NCI-H510A (cell line): ENCODE data around the gene FRAT2.
A peak's percentile ranks its signal among the peaks of the same experiment; 100 is the strongest.

ENCODE experiments used
- DNase-seq: peaks from one replicate; lab custom pipeline; 2025; lab: John Stamatoyannopoulos, UW

Gene FRAT2, protein sequence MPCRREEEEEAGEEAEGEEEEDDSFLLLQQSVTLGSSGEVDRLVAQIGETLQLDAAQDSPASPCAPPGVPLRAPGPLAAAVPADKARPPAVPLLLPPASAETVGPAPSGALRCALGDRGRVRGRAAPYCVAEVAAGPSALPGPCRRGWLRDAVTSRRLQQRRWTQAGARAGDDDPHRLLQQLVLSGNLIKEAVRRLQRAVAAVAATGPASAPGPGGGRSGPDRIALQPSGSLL

DNA sequence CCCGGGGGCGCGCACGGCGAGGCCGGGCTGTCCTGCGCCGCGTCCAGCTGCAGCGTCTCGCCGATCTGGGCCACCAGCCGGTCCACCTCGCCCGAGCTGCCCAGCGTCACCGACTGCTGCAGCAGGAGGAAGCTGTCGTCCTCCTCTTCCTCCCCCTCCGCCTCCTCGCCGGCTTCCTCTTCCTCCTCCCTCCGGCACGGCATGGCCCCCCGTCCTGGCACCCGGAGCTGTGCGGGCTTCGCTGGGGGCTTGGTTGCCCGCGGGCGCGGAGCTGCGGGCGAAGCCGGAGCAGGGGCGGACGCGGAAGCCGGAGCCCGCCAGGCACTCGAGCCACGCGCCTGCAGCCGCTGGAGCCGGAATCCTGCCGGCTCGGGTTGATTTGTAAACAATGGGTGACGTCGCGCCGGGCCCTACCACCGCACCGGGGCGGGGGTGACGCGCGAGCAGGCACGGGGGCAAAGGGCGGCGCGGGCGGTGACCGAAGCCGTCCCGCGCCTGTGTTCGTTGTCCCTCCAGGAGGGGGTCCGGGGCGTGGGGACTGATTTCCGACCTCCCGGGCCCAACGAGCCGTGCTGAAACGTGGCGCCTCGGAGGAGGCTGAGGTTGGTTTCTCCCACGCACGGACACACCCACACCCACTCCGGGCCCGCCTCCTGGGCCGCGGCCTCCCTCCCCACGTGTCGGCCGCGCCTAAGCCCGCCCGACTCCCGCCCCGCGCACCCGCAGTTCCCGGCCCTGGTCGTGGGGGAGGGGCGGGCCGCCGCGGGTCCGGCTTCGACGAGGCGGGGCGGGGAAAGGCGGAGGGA lies at the start of gene FRAT2:
FRAT2 (minus strand) TSS at position 360 of the 806 bp plus-strand sequence; CDS start at position 203, 157 bp downstream.
- DNase-seq = peak; percentile 75

GRCh38 chr10:97384156-97384555 lies 49.6 kb upstream of the FRAT2 start:
- DNase-seq = no peak

DNA sequence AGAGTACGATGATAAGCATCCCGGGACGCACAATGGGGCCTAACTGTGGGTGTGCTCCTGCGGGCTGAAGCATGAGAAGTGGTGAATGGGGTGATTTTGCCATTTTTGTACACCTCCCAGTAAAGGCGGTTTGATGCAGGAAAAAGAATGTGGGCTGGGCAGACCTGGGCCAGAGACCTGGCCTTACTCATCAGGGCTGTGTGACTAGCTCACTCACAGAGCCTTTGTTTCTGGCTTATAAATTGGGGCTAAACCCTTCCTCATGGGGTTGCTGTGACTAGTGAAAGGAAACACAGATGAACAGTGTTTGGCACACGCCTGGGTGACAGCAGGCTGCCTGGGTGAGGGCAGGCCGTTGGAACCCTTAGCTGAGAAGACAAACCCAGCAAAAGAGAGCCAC lies 48.6 kb upstream of the FRAT2 start:
- no peak for DNase-seq

DNA sequence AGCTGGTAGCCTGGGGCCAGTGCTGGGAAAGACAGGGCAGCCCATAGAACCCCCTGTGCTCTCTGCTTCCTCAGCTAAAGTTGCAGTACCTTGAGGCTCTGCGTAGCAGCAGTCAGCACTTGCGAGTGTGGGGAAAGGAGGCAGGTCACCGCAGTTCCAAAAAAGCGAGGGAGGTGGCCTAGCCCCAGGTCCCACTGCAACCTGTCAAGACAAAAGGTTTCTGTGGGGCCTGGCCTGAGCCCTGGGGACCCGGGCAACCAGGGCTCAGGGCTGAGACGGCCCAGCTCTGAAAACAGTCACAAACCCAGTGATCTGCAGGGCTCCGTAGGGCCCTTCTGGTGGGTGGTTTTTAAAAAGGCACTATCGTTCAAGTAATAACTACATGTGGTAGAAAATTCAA lies 47.1 kb upstream of the FRAT2 start:
- no peak for DNase-seq

DNA sequence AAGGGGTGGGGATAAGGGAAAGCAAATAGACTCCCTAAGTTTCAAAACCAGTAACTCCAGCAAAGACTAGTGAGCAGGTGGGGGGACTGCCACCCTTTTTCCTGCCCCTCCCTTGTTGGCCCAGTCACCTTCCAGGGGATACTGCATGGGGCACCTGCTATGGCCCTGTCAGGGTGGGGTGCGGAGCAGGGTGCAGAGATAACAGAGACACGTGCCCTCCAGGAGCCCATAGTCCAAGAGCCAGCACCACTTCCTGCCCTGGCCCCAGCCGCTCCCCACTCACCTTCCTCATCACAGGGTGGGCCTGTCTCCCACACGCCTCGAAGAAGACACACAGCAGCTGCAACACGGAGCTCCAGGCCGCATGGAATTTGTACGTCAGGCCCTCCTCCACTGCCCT lies 46.0 kb upstream of the FRAT2 start:
- DNase-seq = no peak

DNA sequence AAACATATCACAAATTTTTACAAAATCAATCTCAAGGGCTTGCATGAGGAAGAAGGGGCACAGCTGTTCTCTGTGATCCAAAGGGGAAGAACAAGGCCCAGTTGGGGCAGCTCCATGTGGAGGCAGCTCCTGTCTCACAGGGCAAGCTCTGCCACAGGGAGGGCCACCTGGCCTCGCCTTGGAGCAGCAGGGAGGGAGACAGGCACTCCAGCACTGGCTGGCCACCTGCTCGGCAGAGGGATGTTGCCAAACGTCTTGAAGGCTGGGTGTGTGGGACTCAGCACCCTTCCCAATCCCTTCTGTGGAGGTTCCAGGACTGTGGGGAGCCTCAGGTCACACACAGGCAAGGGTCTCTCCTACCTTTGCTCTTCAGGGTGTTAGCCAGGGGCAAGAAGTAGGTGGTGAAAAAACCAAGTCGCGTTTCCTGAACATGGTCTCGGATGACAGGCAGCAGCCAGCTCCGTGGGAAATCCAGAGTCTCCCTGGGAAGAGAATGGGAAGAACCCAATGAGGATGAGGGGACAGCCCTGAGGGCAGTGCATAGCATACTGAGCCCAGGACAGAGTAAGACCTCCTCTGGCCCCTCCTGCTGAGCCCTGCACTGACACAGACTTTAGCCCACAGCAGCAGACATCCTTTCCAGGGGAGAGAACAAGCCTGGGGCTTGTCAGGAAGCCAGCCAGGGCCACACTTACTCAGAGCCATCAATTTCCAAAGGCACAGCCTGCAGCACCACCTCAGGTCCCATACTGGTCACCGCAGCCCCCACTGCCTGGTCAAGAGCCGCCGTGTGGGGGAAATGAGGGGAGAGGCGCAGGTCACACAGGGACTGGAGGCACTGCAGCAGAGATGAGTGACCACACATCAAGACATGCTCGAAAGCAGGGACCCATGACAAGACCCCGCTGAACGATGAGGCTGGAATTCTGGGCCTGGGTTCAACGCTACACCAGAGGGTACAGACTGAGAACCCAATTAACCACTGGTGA lies 44.7 kb upstream of the FRAT2 start:
- no peak for DNase-seq

- DNase-seq = no peak
Observed at GRCh38 chr10:97376413-97376812, 41.9 kb upstream of the FRAT2 start.

- no peak for DNase-seq
Observed at GRCh38 chr10:97373456-97373855, 38.9 kb upstream of the FRAT2 start.

DNA sequence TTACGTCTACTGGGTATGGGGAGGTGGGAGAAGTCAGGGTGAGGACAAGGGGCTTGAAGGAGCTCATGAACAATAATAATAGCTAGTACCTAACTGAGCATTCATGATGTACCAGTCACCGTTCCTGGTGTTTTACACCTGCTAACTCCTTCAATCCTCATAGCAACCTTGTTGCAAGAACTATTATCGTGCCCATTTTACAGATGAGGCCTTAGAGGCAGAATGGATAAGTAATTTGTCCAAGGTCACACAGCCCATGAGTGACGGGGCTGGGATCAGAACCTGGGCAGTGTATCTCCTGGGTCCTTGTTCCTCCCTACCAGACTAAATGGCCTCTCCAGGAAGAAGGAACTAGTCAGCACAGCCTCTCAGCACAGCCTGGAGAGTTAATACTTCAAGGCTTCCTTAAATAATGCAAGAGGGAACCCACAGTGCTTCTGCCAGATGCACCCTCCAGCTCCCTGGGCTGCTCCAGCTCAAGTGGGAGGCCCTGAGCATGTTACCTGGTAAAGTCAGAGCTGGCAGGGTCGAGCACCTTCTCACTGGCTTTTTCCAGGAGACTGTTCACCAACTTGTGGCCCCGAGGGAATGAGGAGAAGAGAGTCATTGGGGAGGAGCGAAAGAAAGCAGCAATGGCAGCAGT lies 37.8 kb upstream of the FRAT2 start:
- no peak for DNase-seq

- DNase-seq = no peak
Observed at GRCh38 chr10:97371696-97372095, 37.2 kb upstream of the FRAT2 start.

- no peak for DNase-seq
Observed at GRCh38 chr10:97367126-97367649, 32.7 kb upstream of the FRAT2 start.

- no peak for DNase-seq
Observed at GRCh38 chr10:97366572-97366971, 32.0 kb upstream of the FRAT2 start.

- DNase-seq = no peak
Observed at GRCh38 chr10:97365761-97366351, 31.3 kb upstream of the FRAT2 start.

GRCh38 chr10:97363071-97363470 lies 28.5 kb upstream of the FRAT2 start:
- peak; percentile 4 for DNase-seq

DNA sequence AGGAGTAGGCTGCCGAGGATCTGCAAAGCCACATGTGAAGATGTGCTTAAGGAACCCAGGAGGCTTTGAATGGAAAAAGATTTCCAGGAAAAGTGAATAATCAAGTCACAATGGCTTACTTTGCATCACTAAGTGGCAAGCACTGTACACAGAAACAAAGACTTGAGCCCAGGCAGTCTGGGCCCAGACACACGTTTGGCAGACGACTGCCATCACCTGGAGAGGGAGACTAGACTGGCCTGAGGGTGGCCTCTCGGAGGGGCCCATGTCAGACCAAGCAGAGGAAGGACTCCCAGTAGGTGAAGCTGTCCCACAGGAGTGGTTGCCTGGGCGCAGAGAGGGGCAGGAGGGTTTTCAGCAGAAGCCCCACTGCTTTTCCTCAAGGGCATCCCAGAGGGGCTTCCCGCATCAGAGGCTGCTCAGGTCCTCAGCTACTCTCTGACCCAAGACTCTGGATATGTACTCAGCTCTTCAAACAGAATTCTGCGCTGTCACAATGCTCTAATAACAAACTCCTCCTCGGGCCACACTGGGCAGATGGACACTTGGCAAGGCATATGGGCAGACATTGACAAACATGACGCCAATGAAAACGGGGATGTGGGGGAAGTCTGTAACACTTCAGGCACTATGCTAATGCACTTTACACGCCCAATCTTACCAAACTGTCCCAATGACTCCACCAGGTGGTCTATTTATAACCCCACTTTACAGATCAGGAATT lies 27.9 kb upstream of the FRAT2 start:
- no peak for DNase-seq

GRCh38 chr10:97361537-97361901 lies 27.0 kb upstream of the FRAT2 start:
- DNase-seq = no peak

DNA sequence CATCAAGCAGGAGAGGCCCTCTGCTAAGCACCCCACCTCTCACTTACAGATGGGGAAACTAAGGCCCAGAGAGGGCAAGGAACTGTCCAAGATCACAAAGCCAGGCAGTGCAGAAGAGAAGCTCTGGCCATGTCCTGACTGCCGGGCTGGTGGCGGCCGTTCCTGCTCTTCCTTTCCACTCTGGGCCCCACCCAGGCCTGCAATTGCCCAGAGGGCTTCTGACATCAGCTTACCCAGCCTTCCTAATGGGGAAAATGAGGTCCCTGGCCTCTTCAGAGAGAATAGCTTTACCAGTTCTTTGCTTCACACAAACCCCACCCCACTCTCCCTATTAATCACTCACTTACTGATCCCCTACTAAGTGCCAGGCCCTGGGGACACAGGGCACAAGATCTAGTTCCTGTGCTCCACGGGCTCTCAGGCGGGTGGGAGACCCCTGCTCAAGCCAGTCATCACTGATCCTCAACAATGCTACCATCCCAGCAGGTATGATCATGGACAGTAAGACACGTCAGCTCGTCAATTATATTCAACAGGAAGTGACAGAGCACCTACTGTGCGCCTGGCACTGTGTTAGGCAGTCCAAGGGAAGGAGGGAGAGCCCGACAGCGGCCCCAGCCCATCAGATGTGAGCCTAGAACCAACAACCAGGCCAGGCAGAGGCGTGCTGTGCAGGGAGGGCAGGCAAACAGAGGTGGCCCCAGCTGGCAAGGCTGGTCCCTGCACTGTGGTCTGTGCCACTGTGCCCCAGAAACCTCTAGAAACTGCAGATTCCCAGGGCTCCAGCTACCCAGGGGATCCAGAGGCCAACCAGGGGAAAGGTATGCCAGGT lies 26.4 kb upstream of the FRAT2 start:
- DNase-seq = no peak

DNA sequence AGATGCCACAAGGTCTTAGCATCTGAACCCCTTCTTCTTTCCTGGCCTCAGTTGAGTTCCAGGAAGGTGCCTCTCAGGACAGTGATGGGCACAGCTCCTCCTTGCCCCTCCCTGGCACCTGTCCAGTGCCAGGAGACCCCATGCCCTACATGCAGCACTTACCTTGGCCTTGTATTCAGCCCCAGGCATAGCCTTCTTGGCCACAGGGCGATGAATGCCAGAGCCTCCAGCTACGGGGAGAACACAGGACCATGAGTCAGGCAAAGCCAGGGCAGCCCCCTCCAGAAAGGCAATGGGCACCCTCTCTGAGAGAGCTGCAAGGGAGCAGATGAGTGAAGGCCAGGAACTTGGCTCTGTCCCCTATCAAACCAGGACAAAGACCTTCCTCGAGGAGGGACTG lies 24.3 kb upstream of the FRAT2 start:
- DNase-seq = no peak

DNA sequence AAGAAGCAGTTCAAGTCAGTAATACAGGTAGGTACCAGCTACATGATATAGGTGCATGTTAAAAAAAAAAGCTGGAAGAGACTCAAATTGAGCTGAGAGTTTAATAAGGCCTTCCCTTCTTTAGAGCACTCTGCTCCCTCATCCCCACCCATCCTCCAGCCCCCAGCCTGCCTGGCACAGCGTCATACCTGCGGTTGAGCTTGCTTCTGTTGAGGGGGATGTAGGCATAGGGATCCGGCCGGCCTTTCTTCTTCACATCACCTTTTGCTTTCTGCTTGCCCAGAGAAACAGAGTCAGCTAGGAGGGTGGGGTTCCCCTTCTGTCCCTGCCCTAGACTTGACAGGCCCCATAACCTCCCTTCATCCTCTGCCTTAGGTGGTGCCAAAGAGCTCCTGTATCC lies 23.8 kb upstream of the FRAT2 start:
- no peak for DNase-seq

GRCh38 chr10:97356918-97357317 lies 22.4 kb upstream of the FRAT2 start:
- DNase-seq = no peak
